HG03558 (cell line): ENCODE results near the gene C5orf47.

Experiments used
- ATAC-seq: cut with Tn5 transposase; IDR thresholded peaks from one replicate; pipeline ENCODE4 v1.9.1; 2021; ENCODE audit warnings: moderate number of reproducible peaks; ENCODE audit not compliant: unreplicated experiment; ENCODE audit errors: extremely low read depth

Gene C5orf47

DNA sequence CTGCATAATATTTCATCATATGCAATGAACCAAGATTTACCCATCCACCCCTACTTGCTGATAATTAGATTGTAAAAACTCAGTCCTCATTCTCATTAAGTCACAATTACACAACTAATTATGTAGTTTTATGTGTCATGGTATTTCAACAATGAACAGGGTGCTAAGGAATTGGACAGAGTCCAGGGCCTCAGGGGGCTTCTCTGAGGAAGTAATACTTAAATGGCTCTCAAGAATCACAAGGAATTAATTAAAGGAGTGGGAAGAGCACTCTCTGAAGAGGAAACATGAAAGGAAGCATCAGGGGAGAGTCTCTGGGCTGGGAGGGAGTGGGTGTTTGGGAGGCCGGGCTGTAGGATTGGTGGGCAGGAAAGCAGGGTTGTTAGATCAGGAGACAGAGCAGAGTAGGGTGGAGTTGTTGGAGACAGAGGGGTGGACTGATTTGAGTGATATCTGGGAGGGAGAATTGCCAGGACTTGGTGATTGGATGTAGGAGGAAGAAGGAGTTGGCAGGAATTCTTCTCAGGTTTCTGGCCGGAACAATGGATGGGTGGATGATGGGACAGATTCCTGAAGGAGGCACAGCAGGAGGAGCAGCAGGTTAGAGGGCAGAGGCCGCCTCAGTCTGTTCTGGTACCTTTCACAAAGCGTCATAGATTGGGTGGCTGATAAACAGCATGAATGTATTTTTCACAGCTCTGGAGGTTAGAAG lies 33.6 kb downstream of the C5orf47 start:
- ATAC-seq, result no peak

DNA sequence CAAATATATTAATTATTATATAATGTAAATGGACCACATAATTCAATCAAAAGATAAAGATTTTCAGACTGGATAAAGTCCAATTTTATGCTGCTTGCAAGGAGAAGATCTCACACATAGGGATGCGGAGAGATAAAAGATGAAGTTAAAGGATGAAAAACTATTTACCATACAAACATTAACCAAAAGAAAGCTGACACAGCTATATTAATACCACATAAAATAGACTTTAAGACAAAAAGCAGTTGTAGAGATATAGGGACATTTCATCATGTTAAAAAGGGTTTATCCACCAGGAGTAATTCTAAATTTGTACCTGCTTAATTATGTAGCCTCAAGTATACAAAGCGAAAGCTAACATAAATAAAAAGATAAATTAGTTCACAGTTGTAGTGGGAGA lies 41.3 kb downstream of the C5orf47 start:
- ATAC-seq, result no peak

DNA sequence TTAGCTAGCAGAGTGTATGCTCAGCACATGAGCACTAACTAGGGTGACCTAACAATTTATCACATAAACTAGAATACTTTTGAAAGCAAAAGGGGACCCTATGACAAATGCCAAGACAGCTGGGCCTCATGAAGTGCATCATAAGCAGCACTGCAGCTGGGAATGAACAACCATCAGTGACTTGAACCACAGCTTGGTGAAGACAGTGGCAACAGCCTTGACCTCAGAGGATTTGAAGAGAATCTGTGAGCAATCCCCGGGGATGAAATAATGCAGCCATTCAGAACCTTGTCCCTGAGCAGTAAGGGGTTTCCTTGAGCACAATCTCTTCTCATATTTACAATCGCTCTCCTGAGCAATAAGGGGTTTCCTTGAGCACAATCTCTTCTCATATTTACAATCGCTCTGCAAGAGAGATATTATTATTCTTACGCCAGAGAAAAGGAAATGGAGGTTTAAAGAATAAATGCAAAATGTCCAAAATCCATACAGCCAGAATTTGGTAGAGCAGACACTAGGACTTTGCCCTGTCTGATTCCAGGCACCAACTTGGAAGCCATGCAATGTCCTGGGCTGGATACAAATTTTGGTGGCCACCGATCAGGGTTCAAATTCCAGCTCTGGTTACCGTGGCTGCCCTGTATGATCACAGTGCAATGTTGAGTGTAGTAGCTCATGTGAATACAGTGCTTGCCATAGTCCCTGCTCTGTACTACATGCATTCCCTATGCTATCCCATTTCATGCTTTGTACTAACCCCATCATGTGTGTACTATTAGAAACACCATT lies 55.7 kb downstream of the C5orf47 start:
- ATAC-seq, result no peak

DNA sequence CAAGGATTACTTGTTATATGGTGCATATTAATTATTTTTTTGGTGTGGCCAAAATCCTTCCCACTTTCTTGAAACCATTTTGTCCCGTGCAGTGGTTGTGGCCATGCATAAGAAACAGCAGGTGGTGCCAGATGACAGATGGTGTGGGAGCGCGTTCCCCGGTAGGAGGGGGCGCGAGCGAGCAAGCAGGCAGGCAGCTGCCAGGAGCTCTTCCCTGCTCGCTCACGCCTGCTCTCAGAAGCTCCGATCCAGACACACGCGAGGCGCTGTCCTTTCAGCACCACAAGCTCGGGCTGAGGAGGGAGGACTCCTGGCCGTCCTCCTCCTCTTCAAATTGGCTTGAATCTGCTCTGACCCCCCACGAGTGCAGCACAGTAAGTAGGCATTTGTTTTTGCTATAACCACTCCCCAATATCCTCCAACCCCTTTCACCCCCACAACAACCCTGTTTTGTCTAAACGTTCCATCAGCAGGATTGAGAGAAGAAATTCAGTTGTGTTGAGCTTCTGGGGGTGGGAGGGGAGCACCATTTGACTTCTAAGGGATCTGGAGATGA lies 56.6 kb downstream of the C5orf47 start, which contains the start of gene NSG2:
TSS of gene NSG2 (plus strand) at position 237 of the 556 bp plus-strand sequence. CDS start 1,050 bp downstream, outside the sequence.
- ATAC-seq, result peak; percentile 52

DNA sequence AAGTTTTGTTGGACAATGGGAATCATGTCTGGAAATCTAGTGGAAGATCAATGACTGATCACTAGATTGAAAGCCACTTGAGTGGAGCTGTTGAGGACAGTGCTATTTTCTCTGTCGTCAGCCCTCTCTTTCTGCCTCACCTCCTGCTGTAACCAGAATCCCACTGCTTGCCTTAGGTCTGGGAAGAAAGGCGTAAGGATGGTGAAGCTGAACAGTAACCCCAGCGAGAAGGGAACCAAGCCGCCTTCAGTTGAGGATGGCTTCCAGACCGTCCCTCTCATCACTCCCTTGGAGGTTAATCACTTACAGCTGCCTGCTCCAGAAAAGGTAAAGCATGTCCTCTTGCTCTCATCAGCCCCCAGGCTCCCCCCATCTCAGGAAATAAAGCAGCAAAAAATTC lies 57.6 kb downstream of the C5orf47 start:
- ATAC-seq, result no peak

DNA sequence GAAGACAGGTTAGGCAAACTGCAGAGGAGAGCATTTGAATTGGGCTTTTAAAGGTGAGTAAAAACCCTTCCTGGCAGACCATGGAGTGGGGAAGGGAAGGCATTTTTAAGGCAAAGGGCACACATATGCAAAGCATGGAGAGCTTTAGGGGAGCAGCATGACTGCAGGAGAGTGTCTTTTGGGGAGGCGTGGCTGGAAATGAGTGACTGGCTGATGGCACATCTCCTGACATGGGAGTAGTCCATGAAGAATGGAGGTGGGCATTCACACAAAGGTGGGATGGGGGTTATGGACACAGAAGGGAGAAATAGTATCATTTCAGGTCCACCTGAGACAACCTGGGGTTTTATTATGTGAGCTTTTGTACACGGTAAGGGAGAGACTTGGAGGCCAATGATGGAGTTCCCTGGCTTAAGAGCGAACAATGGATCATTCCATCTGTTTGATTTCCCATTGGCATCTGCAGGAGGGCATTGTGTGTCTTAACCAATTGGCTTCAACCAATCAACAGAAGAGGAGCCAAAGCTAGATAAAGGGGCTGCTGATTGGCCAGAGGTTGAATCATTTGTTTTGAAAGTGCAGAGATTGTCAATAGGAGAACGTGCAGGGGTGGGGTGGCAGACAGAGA lies 58.6 kb downstream of the C5orf47 start:
- no peak for ATAC-seq

DNA sequence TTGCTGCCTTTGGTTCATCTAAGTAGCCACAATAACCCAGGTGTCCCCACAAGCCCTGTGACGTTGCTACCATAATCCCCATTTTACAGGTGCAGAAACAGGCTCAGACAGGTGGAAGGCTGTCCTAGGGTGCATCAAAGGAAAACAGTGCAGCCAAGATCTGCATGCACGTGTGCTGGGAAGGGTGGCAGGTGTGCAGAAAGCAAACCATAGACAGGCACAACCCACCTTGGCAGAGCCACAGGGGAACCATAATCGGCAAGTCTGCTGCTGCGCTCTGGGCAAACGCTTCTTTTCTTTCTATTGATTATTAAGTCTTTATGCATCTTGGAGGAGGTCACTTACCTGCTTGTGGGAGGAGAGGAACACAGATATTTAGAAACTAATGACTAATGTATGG lies 63.7 kb downstream of the C5orf47 start:
- ATAC-seq, result no peak

DNA sequence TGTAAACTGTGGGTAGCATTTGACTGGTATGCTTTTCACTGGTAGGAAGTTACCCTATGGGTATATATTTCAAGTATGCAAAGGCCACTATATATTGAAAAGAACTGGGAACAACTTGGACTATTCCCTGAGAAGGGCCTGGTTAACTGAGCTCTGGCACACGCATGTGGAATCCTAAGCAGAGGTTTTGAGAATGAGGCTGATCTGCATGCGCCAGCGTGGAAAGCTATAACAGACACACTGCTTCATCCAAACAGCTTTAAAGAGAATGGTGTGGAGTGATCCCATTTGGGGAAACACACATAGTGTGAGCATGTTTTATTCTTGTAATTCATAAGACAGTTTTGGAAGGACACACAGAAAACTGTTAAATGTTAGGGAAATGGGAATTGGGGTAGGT lies 64.9 kb downstream of the C5orf47 start:
- ATAC-seq, result no peak
